NK-92 (cell line): ENCODE measurements around the gene ADISSP.

Source experiments
- DNase-seq: peaks from one replicate; lab custom pipeline; 2025; ENCODE audit not compliant: unreplicated experiment; lab: John Stamatoyannopoulos, UW

The ADISSP gene

GRCh38 chr20:3755814-3756480, 11.6 kb downstream of the ADISSP start:
- no peak for DNase-seq

GRCh38 chr20:3755269-3755668, 12.3 kb downstream of the ADISSP start:
- no peak for DNase-seq

GRCh38 chr20:3754276-3754630, 13.3 kb downstream of the ADISSP start:
- DNase-seq, result no peak

DNA sequence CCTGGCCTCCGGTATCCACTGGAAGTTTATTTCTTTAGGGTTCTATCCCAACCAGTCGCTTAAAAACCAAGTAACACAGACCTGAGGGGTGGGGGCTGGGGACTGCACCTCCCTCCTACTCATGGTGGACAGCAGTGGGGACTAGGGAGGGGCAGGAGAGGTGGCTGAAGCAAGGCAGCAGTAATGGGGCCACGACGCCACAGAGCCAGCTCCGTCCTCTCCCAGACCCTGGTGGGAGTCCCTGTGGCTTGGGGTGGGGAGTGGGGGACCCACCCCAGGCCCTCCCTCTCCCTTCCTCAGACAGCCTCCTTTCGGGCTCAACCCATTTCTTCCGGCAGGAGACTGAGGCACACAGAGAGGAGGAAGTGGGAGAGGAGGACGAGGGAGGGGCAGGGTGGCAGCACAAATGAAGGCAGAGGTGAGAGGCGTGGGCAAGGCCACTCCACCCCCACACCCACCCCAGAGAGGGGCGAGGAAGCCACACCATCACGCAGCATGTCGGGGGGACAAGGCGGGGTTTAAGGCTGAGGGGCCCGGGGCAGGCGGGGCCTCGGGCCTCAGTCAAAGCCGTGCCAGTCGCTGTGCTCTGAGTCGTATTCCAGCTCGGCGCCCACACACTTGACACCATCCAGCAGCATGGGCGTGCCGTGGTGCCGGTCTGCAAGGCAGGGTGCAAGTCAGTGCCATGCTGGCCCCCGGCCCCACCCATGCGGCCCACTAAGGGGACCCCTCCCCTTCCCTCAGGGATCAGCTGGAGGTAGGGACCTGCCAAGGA, 13.9 kb downstream of the ADISSP start:
- DNase-seq, result no peak

DNA sequence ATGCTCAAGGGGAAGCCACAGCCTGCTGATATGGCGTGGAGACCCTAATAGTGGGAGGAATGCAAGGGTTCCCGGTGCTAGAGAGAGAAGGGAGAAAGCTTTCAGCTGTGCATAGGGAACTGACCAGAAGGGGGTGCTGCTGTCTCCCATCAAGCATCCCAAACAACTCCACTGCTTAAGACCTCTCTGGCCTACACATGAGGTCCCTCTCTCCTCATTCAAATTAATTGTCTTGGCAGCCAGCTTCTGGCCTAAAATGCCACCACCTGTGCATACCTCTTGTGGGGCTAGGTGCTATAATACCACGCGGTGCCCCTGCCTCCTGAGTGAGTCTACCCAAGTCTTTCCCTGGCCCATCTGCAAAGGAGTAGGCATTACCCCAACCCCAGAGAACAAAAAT, 14.5 kb downstream of the ADISSP start:
- DNase-seq, result no peak

DNA sequence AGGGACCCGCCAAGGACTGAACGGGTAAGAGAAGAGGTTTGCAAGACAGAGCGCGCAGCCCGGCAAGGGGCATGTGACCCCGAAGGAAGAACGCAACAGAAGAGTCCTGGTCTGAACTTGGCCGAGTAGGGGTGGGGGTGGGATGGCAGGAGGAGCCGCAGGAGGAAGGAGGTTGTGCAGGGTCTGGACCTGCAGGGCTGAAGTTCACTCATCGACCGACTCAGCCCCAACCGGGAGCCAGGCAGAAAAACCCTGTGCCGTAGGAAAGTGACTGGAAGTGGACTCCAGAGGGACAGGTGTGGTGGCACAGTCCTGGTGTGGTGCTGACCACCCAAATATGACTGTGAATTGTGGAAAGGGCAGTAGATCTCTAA, 15.2 kb downstream of the ADISSP start:
- DNase-seq, result no peak

- peak; percentile 12 for DNase-seq
Measured at GRCh38 chr20:3751675-3752385, 15.7 kb downstream of the ADISSP start.

- DNase-seq, result no peak
Measured at GRCh38 chr20:3751305-3751674, 16.3 kb downstream of the ADISSP start.

DNA sequence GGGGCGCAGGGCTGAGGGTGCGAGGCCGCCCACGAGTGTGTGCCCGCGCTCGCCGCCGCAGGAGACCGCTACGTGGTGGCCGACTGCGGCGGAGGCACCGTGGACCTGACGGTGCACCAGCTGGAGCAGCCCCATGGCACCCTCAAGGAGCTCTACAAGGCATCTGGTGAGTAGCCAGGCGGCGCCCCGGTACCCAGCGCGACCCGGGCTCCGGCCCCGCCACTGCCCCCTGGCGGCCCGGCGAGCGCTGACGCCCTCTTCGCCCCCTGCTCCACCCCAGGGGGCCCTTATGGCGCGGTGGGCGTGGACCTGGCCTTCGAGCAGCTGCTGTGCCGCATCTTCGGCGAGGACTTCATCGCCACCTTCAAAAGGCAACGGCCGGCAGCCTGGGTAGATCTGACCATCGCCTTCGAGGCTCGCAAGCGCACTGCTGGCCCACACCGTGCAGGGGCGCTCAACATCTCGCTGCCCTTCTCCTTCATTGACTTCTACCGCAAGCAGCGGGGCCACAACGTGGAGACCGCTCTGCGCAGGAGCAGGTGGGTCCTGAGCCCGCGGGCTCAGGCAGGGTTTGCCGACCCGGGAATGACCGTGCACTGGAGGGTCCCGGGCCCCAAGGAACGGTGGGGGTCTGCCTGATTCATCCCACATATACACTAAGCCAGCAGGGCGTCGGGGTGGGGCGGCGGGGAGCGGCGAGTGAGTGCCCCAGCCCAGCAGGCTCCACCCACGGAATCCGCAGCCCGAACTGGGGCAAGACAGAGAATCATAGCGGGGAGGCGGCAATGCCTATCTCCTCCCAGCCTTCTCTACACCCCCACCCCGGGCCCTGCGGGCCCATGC, 17.6 kb downstream of the ADISSP start:
- no peak for DNase-seq

GRCh38 chr20:3749087-3749688, 18.4 kb downstream of the ADISSP start:
- no peak for DNase-seq

DNA sequence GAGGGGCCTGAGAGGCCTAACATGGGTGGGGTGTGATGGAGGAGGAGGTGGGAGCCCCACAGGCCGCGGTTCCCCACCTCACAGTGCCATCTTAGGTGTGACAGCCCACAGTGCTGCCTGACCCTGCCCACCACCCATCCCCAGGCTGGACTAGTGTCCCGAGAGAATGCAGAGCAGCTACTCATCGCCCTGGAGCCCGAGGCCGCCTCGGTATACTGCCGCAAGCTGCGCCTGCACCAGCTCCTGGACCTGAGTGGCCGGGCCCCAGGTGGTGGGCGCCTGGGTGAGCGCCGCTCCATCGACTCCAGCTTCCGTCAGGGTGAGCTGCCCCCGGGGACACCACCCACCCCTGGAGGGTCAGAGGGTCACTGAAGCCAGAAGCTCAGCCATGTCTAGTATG, 19.5 kb downstream of the ADISSP start:
- no peak for DNase-seq

- no peak for DNase-seq
Measured at GRCh38 chr20:3747471-3747870, 20.1 kb downstream of the ADISSP start.

DNA sequence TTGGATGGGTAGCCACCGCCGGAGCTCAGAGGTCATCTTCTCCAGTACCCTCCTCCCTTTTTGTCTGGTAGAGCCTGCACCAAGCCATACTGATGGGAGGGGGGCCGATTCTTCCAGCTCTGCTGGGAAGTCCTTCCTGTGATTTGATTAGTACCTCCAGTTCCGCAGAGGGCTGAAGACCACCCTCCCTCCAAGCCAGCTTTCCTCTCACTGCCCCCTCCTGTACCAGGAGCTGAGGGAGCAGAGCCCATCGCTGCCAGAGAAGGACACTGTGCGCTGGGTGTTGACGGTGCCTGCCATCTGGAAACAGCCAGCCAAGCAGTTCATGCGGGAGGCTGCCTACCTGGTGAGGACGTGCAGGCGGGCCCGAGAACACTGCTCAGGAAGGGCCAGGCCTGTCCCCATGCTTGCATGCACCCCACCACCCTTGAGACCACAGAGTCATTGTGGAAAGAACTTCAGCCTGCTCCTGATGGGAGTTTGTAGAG, 21.8 kb downstream of the ADISSP start:
- DNase-seq, result no peak

GRCh38 chr20:3744806-3745685, 22.5 kb downstream of the ADISSP start:
- DNase-seq, result no peak

- no peak for DNase-seq
Measured at GRCh38 chr20:3744037-3744436, 23.5 kb downstream of the ADISSP start.

DNA sequence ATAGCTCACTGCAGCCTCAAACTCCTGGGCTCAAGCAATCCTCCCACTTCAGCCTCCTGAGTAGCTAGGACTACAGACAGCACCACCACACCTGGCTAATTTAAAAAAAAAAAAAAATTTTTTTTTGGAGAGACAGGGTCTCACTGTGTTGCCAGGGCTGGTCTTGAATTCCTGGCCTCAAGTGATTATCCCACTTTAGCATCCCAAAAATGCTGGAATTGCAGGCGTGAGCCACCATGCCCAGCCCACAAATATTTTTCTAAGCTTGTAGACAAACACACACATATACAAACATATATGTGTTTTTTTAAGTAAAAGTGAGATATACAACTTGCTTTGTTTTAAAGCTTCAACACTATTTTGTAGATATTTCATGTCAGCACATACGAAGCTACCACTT, 24.3 kb downstream of the ADISSP start:
- DNase-seq, result no peak

- DNase-seq, result no peak
Measured at GRCh38 chr20:3741836-3742458, 25.6 kb downstream of the ADISSP start.

GRCh38 chr20:3740615-3741301, 26.8 kb downstream of the ADISSP start:
- DNase-seq, result no peak

GRCh38 chr20:3739926-3740451, 27.6 kb downstream of the ADISSP start:
- DNase-seq, result no peak
